Caco-2 (cell line): ENCODE data around the gene HMCN2. TPM values are rescaled to one million over a fixed set of nuclear protein-coding genes. Genes with fewer than 3 reads are reported as not detected.

Experiments used
- BruUV-seq: library from RNA; stranded (reverse); fragments of 400-500 nt; replicated peaks from 2 replicates; lab custom pipeline; 2021; lab: Mats Ljungman, UMichigan
- CTCF ChIA-PET: fragments of 300-600 bp; sonication (Branson Sonifier 250); formaldehyde crosslinking; loops from one replicate; lab custom pipeline; 2022; ENCODE audit warnings: antibody characterized with exemption; lab: Charles Lee
- POLR2A ChIA-PET: fragments of 300-600 bp; sonication (Branson Sonifier 250); formaldehyde crosslinking; loops from one replicate; lab custom pipeline; 2022; ENCODE audit warnings: antibody characterized with exemption; lab: Charles Lee
- DNase-seq, 2 experiments: peaks; one replicate each; pipeline versions ENCODE4 v3.0.0 to v3.0.0-alpha.2; 2020 to 2022
- H3K27me3 ChIP-seq: replicated peaks from 2 replicates; pipeline ENCODE4 v1.6.0; 2011; ENCODE audit warnings: low read length; ENCODE audit not compliant: control insufficient read depth, insufficient read depth
- H3K36me3 ChIP-seq: 2 replicates; pipeline ENCODE4 v1.5.1; 2011; ENCODE audit warnings: low read length; ENCODE audit not compliant: control insufficient read depth, insufficient read depth
- H3K4me1 ChIP-seq: fragments of 250-450 bp; sonication (Bioruptor Pico); 2 replicates; pipeline ENCODE4 v1.5.1; 2020; ENCODE audit warnings: mild to moderate bottlenecking
- H3K4me3 ChIP-seq: 2 replicates; pipeline ENCODE4 v1.5.1; 2011; ENCODE audit warnings: low read depth, mild to moderate bottlenecking, control low read depth, low read length
- H3K9me3 ChIP-seq: fragments of 250-450 bp; sonication (Bioruptor Pico); 2 replicates; pipeline ENCODE4 v1.5.1; 2020; ENCODE audit warnings: mild to moderate bottlenecking, moderate library complexity
- H3K27ac Mint-ChIP-seq: one replicate; pipeline ENCODE4 v1.8.0; 2022; ENCODE audit warnings: mixed read lengths; ENCODE audit not compliant: unreplicated experiment
- H3K27me3 Mint-ChIP-seq: one replicate; pipeline ENCODE4 v1.8.0; 2022; ENCODE audit warnings: mixed read lengths; ENCODE audit not compliant: insufficient read depth, unreplicated experiment
- H3K36me3 Mint-ChIP-seq: one replicate; pipeline ENCODE4 v1.8.0; 2022; ENCODE audit warnings: mild to moderate bottlenecking, mixed read lengths; ENCODE audit not compliant: insufficient read depth, unreplicated experiment
- H3K4me1 Mint-ChIP-seq: one replicate; pipeline ENCODE4 v1.8.0; 2022; ENCODE audit warnings: low read depth, mixed read lengths; ENCODE audit not compliant: unreplicated experiment
- H3K4me3 Mint-ChIP-seq: one replicate; pipeline ENCODE4 v1.8.0; 2022; ENCODE audit warnings: mild to moderate bottlenecking, moderate library complexity, mixed read lengths; ENCODE audit not compliant: unreplicated experiment
- H3K9me3 Mint-ChIP-seq: one replicate; pipeline ENCODE4 v1.8.0; 2022; ENCODE audit warnings: mixed read lengths; ENCODE audit not compliant: unreplicated experiment
- intact Hi-C: fragments of 100-400 bp; cut with micrococcal nuclease; formaldehyde crosslinking; loops from one replicate; pipeline ENCODE4 v1.10.0; 2022; ENCODE audit not compliant: unreplicated experiment
- total RNA-seq: library from RNA; stranded (reverse); gene quantifications from 2 replicates; pipeline ENCODE4 v1.2.3, GENCODE V29; 2022
- TF ChIP-seq, protein P1 (sequence below), 2 experiments: fragments of 200-600 bp in 1 of 2; IDR thresholded peaks; 1 replicate in 1 of 2; 2 replicates in 1 of 2; pipeline versions ENCODE4 v1.5.1 to v1.8.0; 2011 to 2022; ENCODE audit warnings: antibody characterized with exemption in 1 of 2, control low read depth in 1 of 2, inconsistent platforms in 1 of 2, low read depth in 1 of 2, low read length in 1 of 2, mild to moderate bottlenecking in 1 of 2, moderate library complexity in 1 of 2; ENCODE audit not compliant: insufficient read depth in 1 of 2, severe bottlenecking in 1 of 2, unreplicated experiment in 1 of 2

The HMCN2 gene
- total RNA-seq, 1 experiment from 2014 or later = 0.41 TPM

DNA sequence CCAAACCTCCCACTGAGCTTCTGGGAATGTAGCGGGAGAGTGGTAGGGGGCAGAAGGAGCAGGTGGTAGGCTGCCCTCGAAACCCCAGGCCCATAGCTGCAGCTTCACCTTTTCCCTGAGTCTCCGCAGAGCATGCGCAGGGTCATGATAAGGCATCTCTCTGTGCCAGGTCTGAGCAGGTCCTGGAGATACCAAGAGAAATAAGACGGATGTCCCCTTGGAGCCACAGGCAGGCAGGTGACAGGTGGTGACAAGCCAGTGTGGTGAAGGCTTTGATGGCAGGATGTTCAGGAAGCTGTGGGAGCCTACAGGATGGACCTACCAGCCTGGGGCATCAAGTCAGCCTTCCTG is 68.1 kb downstream of the HMCN2 start:
- Histone ChIP-seq H3K4me3 (no peak overlapping the region), H3K27me3 (no peaks in the 10 kb centered on the region), H3K36me3 (no peaks in the 10 kb centered on the region), H3K9me3 (no peaks in the 10 kb centered on the region), H3K4me1 (no peaks in the 10 kb centered on the region)
- no peaks in the 10 kb centered on the region for H3K4me1 Mint-ChIP-seq
- ChIA-PET CTCF (no interaction called here), POLR2A (no interaction called here)
- H3K36me3 Mint-ChIP-seq = no peaks in the 10 kb centered on the region
- intact Hi-C loops = no loop called here
- H3K27ac Mint-ChIP-seq = no peak overlapping the region
- no peaks in the 10 kb centered on the region for H3K9me3 Mint-ChIP-seq
- TF ChIP-seq, protein P1, sequence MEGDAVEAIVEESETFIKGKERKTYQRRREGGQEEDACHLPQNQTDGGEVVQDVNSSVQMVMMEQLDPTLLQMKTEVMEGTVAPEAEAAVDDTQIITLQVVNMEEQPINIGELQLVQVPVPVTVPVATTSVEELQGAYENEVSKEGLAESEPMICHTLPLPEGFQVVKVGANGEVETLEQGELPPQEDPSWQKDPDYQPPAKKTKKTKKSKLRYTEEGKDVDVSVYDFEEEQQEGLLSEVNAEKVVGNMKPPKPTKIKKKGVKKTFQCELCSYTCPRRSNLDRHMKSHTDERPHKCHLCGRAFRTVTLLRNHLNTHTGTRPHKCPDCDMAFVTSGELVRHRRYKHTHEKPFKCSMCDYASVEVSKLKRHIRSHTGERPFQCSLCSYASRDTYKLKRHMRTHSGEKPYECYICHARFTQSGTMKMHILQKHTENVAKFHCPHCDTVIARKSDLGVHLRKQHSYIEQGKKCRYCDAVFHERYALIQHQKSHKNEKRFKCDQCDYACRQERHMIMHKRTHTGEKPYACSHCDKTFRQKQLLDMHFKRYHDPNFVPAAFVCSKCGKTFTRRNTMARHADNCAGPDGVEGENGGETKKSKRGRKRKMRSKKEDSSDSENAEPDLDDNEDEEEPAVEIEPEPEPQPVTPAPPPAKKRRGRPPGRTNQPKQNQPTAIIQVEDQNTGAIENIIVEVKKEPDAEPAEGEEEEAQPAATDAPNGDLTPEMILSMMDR (IDR thresholded peaks at IDR 0.05; ENCODE audit: insufficient read depth in 1 of 2, low read depth in 1 of 2, low read length in 1 of 2, severe bottlenecking in 1 of 2, unreplicated experiment in 1 of 2) = no peak
- no peak for DNase-seq
- no peak overlapping the region for H3K4me3 Mint-ChIP-seq
- BruUV-seq = no TSS peak
- H3K27me3 Mint-ChIP-seq = peaks cover 7% of the 10 kb centered on the region

DNA sequence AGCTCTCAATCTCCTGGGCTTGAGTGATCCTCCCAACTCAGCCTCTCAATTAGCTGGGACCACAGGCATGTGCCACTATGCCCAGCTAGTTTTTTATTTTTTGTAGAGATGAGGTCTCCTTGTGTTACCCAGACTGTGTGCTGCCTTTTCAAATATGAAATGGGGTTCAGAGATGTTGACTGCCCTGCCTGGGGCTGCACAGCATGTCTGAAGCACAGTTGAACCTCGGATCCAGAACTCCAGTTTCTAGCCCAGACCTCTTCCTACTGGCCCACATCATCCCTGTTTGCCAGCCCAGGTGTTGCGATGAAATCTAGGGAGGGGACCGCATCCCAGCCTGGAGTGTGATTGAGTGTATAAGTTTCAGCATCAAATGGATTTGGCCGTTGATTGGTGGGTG is 69.4 kb downstream of the HMCN2 start:
- Mint-ChIP-seq H3K27ac (no peak overlapping the region), H3K27me3 (peaks cover 2% of the 10 kb centered on the region), H3K4me1 (no peaks in the 10 kb centered on the region), H3K36me3 (no peaks in the 10 kb centered on the region), H3K9me3 (no peaks in the 10 kb centered on the region), H3K4me3 (no peak overlapping the region)
- no TSS peak for BruUV-seq
- ChIA-PET CTCF (interaction anchor here (0.7 kb wide), 1 partner anchor 125 kb away, joined by 10 read pairs; no protein-coding TSS in a partner anchor), POLR2A (no interaction called here)
- no peak for DNase-seq
- Histone ChIP-seq H3K4me1 (no peaks in the 10 kb centered on the region), H3K4me3 (no peak overlapping the region), H3K27me3 (no peaks in the 10 kb centered on the region), H3K9me3 (no peaks in the 10 kb centered on the region), H3K36me3 (no peaks in the 10 kb centered on the region)
- intact Hi-C loops = no loop called here
- TF ChIP-seq, protein P1 (IDR thresholded peaks at IDR 0.05; ENCODE audit: insufficient read depth in 1 of 2, low read depth in 1 of 2, low read length in 1 of 2, severe bottlenecking in 1 of 2, unreplicated experiment in 1 of 2) = no peak

DNA sequence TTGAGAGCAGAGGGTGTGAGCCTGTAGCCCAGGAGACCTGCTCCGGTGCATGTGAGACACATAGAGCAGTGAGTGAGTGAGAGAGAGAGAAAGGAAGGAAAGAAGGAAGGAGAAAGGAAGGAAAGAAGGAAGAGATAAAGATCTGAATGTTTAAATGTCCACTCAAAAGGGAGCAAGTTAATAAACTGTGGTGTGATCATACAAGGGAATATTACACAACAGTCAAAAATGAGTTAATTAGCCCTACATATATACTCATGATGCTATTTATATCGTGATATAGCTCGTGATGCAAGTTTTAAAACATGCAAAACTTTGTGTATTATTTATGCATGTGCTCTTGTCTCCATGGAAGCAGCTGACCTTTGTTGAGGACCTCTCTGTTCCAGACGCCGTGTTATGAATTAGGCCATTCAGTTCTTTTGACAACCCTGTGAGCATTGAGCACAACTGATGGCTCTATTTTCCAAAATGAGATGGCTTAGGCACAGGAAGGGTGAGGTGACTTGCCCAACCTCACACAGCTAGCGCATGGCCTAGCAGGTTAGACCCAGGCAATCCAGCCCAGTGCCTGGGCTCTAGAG is 70.6 kb downstream of the HMCN2 start:
- TF ChIP-seq, protein P1 (IDR thresholded peaks at IDR 0.05; ENCODE audit: insufficient read depth in 1 of 2, low read depth in 1 of 2, low read length in 1 of 2, severe bottlenecking in 1 of 2, unreplicated experiment in 1 of 2) = no peak
- Mint-ChIP-seq H3K27me3 (no peaks in the 10 kb centered on the region), H3K4me3 (no peak overlapping the region), H3K36me3 (no peaks in the 10 kb centered on the region), H3K27ac (no peak overlapping the region), H3K9me3 (no peaks in the 10 kb centered on the region), H3K4me1 (no peaks in the 10 kb centered on the region)
- H3K4me3 ChIP-seq = no peak overlapping the region
- POLR2A ChIA-PET = no interaction called here
- no peaks in the 10 kb centered on the region for H3K9me3 ChIP-seq
- no peaks in the 10 kb centered on the region for H3K4me1 ChIP-seq
- CTCF ChIA-PET = no interaction called here
- intact Hi-C loops = no loop called here
- no TSS peak for BruUV-seq
- no peaks in the 10 kb centered on the region for H3K36me3 ChIP-seq
- no peak for DNase-seq
- no peaks in the 10 kb centered on the region for H3K27me3 ChIP-seq
